Prostate gland (tissue), 2 donors: Measurements from ENCODE around the gene STPG3. TPM values are rescaled to one million over a fixed set of nuclear protein-coding genes. Genes with fewer than 3 reads are reported as not detected.

Experiments
- DNase-seq: peaks from one replicate; pipeline ENCODE4 v3.0.0-alpha.2; 2019; ENCODE audit warnings: low spot score
- H3K27ac ChIP-seq, 2 donors: fragments of 200-600 bp; sonication (generic); 2 replicates each; pipeline ENCODE4 v1.5.1; 2017 to 2019
- H3K27me3 ChIP-seq: fragments of 200-600 bp; sonication (generic); replicated peaks from 2 replicates; pipeline ENCODE4 v1.5.1; 2019; ENCODE audit not compliant: insufficient read depth
- H3K36me3 ChIP-seq, 2 donors: fragments of 200-600 bp; sonication (generic); 1 replicate in 1 of 2; 2 replicates in 1 of 2; pipeline versions ENCODE4 v1.5.1 to v1.8.1; 2017 to 2019
- H3K4me1 ChIP-seq: fragments of 200-600 bp; sonication (generic); replicated peaks from 2 replicates; pipeline ENCODE4 v1.5.1; 2019
- H3K4me3 ChIP-seq, 2 donors: fragments of 200-600 bp; sonication (generic); 2 replicates each; pipeline ENCODE4 v1.5.1; 2017 to 2019
- H3K9me3 ChIP-seq: fragments of 200-600 bp; sonication (generic); 2 replicates; pipeline ENCODE4 v1.5.1; 2017
- POLR2A ChIP-seq: fragments of 450-650 bp; IDR thresholded peaks from one replicate; pipeline ENCODE4 v1.6.1; 2016; ENCODE audit warnings: antibody characterized with exemption, mild to moderate bottlenecking
- POLR2AphosphoS5 ChIP-seq: sonication (generic); formaldehyde crosslinking; IDR thresholded peaks from one replicate; pipeline ENCODE4 v1.6.1; 2017; ENCODE audit warnings: antibody characterized with exemption
- WGBS: methylation state at CpG from one replicate; pipeline ENCODE4 v1.1.5; 2018; 5-methylcytosine and 5-hydroxymethylcytosine counted together
- intact Hi-C: fragments of 100-400 bp; cut with DNase I; formaldehyde crosslinking; loops from one replicate; pipeline ENCODE4 v1.14.2; 2022
- total RNA-seq, 2 donors: library from RNA; depleted of rRNA; stranded (reverse); fragments of >200 nt; gene quantifications; one replicate each; pipeline ENCODE4 v1.1.0, GENCODE V29; 2016
- TF ChIP-seq, protein P1 (sequence below), 4 experiments: fragments of 200-600 bp in 2 of 4; fragments of 450-650 bp in 2 of 4; sonication (generic) in 2 of 4; IDR thresholded peaks; 1 replicate in 3 of 4; 2 replicates in 1 of 4; pipeline ENCODE4 v1.5.1; 2016 to 2019; ENCODE audit warnings: antibody characterized with exemption in 4 of 4, mild to moderate bottlenecking in 2 of 4, moderate library complexity in 2 of 4

STPG3 gene
- 1 to 10 TPM in 1 of 2 donors, not detected in 1; 4.2 TPM for total RNA-seq

DNA sequence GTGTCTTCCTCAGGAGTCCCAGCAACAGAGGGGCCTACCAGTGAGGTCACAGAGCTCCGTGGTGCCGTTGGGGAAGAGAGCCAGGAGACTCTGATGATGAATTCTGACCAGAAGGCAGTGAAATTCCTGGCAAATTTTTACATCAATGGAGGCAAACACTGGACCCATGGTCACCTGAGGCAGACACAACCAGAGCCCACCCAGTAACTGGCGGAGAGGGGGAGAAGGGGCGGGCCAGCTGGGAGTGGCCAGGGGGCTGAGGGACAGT is at the start of gene STPG3:
STPG3 (plus strand) TSS at position 93 of the 268 bp plus-strand sequence; CDS start at position 94, 1 bp downstream.
- H3K9me3 ChIP-seq, result no peaks in the 10 kb centered on the region
- no peak for DNase-seq
- H3K27ac ChIP-seq, result no peak within 1 kb of the TSS
- WGBS, result 71% methylated on average over 4 of the region's 4 CpGs
- intact Hi-C loops, result no loop called here
- H3K27me3 ChIP-seq, result no peaks in the 10 kb centered on the region
- TF ChIP-seq POLR2A (no peak), POLR2AphosphoS5 (no peak)
- TF ChIP-seq, protein P1, sequence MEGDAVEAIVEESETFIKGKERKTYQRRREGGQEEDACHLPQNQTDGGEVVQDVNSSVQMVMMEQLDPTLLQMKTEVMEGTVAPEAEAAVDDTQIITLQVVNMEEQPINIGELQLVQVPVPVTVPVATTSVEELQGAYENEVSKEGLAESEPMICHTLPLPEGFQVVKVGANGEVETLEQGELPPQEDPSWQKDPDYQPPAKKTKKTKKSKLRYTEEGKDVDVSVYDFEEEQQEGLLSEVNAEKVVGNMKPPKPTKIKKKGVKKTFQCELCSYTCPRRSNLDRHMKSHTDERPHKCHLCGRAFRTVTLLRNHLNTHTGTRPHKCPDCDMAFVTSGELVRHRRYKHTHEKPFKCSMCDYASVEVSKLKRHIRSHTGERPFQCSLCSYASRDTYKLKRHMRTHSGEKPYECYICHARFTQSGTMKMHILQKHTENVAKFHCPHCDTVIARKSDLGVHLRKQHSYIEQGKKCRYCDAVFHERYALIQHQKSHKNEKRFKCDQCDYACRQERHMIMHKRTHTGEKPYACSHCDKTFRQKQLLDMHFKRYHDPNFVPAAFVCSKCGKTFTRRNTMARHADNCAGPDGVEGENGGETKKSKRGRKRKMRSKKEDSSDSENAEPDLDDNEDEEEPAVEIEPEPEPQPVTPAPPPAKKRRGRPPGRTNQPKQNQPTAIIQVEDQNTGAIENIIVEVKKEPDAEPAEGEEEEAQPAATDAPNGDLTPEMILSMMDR (IDR thresholded peaks at IDR 0.05), result no peak
- H3K36me3 ChIP-seq, result no peaks in the 10 kb centered on the region
- peaks cover 3% of the 10 kb centered on the region for H3K4me1 ChIP-seq
- no peak within 1 kb of the TSS for H3K4me3 ChIP-seq

DNA sequence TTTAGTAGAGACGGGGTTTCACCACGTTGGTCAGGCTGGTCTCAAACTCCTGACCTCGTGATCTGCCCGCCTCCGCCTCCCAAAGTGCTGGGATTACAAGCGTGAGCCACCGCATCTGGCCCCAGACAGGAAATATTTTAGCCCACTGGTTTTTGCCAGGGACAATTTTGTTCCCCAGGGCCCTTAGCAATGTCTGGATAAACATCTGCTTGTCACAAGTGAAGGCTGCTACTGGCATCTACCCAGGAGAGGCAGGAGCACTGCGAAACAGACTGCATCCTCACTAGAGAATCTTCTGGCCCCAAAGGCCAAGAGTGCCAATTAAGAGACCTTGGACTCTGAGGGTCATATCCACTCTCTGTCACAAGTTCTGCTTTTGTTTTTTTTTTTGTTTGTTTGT is 48.1 kb upstream of the STPG3 start:
- DNase-seq, result no peak
- H3K27ac ChIP-seq, result no peak overlapping the region
- WGBS, result 81% methylated on average over 8 of the region's 8 CpGs
- no peaks in the 10 kb centered on the region for H3K9me3 ChIP-seq
- H3K4me1 ChIP-seq, result peaks cover 42% of the 10 kb centered on the region
- H3K4me3 ChIP-seq, result no peak overlapping the region
- H3K36me3 ChIP-seq, result no peaks in the 10 kb centered on the region
- H3K27me3 ChIP-seq, result no peaks in the 10 kb centered on the region
- TF ChIP-seq POLR2AphosphoS5 (no peak), POLR2A (no peak)
- TF ChIP-seq, protein P1 (IDR thresholded peaks at IDR 0.05), result no peak
- intact Hi-C loops, result no loop called here

DNA sequence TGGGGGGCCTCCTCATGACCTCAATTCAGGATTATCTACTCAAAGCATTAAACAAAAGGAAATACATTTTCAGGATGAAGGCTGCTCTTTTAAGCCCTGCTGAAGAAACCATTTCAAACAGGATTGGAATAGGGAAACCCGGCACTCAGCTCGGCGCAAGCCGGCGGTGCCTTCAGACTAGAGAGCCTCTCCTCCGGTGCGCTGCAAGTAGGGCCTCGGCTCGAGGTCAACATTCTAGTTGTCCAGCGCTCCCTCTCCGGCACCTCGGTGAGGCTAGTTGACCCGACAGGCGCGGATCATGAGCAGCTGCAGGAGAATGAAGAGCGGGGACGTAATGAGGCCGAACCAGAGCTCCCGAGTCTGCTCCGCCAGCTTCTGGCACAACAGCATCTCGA is 46.4 kb upstream of the STPG3 start:
- H3K36me3 ChIP-seq, result no peaks in the 10 kb centered on the region
- no peaks in the 10 kb centered on the region for H3K9me3 ChIP-seq
- no peak for DNase-seq
- intact Hi-C loops, result no loop called here
- H3K27me3 ChIP-seq, result no peaks in the 10 kb centered on the region
- TF ChIP-seq POLR2AphosphoS5 (no peak), POLR2A (no peak)
- TF ChIP-seq, protein P1 (IDR thresholded peaks at IDR 0.05), result no peak
- H3K4me3 ChIP-seq, result peak overlapping the region; percentile 73 to 75
- H3K27ac ChIP-seq, result peak overlapping the region; percentile 49 to 72
- 17% methylated on average over 21 of the region's 21 CpGs for WGBS
- H3K4me1 ChIP-seq, result peaks cover 28% of the 10 kb centered on the region

DNA sequence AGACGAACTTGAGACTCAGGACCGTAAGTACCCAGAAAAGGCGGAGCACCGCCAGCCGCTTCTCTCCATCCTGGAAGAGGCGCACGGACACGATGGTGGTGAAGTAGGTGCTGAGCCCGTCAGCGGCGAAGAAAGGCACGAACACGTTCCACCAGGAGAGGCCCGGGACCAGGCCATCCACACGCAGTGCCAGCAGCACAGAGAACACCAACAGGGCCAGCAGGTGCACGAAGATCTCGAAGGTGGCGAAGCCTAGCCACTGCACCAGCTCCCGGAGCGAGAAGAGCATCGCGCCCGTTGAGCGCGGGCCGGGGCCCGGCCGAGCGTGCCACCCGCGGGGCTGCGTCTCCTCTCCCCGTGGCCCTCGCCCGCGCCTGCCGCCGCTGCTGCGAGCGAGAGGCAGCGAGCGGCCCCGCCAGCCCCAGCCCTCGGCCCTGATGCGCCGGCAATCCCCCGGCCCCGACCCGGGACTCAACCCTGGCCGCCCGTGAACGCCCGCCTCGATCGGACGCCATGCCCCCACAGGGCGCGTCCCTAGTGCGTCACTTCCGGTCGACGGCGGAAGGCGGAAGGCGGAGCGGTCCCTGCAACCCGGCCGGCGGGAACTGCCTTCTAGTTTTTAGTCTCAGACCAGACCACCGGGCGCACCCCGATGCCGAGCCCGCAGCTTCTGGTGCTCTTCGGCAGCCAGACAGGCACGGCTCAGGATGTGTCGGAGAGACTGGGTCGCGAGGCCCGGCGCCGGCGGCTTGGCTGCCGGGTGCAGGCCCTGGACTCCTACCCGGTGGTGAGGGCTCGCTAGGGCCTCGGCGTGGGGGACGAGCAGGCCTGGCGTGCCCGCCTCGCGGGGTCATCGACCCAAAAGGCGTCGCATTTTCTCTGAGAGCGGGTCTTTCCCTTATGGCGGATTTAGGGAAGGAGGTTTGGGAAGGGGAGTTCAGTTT is 45.7 kb upstream of the STPG3 start, which contains the start of the genes NDOR1 and TMEM203:
NDOR1 (plus strand) TSS at position 575 of the 944 bp plus-strand sequence; CDS start at position 653, 78 bp downstream.
TMEM203 (minus strand) TSS at position 523 of the 944 bp plus-strand sequence; CDS start at position 289, 234 bp downstream.
- intact Hi-C loops, result no loop called here
- Histone ChIP-seq H3K4me3 (peak within 1 kb of the TSS; percentile 73 to 75), H3K9me3 (no peaks in the 10 kb centered on the region), H3K27ac (peak within 1 kb of the TSS; percentile 49 to 72), H3K4me1 (peaks cover 27% of the 10 kb centered on the region), H3K27me3 (no peaks in the 10 kb centered on the region), H3K36me3 (no peaks in the 10 kb centered on the region)
- under 1% methylated on average over 53 of the region's 98 CpGs for WGBS
- peak; percentile 87 for DNase-seq
- TF ChIP-seq, protein P1 (IDR thresholded peaks at IDR 0.05), result peak in 1 of 4 experiments; percentile 13
- TF ChIP-seq POLR2AphosphoS5, result peak; percentile 96
- peak; percentile 71 for TF ChIP-seq POLR2A
